GM04503 (cell line): ENCODE results near the gene ARHGEF16.

Experiments
- DNase-seq: peaks from one replicate; pipeline ENCODE4 v3.0.0-alpha.2; 2012; ENCODE audit warnings: low read depth

ARHGEF16 gene

DNA sequence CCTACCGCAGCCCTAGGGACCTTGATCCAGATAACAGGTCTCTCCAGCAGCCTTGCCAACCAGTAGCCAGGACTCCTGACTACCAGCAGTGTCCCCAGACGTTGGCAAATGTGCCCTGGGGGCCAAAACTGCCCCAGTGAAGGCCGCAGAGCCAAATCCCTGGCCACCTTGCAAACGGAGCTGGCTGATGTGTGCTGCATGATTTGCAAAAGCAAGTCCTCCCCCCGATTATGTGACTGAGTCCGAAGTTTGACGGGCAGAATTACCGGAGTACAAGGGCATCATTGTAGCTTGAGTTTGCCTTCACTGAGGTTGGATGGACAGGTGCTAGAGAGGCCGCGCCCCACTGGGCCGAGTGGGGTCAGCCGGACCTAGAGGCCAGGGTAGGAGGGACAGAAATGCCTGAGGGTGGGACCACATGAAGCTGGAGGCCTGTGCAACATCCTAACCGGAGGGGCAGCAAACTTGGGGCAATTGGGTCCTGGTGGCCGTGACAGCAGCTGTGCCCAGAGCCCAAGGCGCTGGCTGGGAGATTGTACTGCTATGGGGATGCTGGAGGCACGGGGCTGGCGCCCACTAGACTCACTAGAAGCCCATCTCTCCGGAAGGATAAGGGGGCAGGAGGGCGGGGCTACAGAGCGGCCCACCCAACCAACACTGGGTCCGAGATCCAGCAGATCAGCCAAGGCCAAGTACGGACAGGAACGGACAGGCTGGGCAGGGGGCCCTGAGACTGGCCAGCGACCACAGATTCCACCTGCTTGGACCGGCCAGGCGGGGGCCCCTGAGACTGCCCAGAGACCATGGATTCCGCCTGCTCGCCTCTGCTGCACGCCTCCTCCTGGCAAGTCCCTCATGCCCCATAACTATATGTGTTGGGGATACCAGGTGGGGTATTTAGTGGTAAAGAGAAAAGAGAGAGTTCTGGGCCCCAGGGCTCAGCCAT lies 2.8 kb downstream of the ARHGEF16 start:
- no peak for DNase-seq

DNA sequence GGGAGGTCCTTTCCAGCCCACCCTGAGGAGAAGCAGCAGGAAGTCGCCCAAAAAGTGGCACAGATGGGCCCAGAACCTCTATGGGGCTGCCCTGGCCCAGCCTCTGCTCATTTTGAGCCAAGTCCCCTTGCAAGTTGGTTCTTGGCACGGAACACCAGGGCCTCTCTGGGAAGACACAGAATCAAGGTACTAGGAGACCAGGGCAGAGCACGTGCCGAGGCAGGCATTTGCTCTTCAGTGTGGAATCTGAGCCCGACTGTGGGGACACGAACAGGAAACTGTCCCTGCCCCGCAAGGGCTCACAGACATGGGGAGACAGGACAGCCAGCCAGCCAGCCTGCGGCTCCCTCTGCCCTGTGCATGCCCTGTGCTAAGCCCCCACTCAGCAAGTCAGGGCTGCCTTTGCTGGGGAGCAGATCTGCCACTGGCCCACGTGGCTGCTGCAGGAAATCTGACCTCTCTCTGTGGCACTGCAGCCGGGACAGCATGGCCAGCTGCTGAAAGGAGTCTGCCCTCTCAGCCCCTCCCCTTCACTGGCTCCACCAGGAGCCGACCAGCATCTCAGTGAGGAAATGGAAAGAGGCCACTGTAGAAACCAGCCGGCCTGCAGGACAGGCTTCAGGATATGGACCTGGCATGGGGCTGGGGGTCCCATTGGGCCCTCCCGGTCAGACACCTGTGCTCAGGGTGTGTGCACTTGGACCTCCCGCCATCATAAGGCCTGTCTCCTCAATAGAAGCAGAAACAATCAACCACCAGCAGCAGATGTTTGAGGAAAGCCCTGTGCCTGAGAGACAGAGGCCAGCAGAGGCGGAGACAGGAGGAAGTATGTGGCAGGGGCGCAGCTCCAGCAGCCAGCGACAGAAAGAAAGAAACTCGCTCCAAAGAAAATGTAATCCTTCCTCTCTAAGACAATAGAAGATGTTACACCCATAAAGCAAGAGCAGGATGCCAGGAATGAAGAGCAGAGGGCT lies 3.7 kb downstream of the ARHGEF16 start:
- no peak for DNase-seq

DNA sequence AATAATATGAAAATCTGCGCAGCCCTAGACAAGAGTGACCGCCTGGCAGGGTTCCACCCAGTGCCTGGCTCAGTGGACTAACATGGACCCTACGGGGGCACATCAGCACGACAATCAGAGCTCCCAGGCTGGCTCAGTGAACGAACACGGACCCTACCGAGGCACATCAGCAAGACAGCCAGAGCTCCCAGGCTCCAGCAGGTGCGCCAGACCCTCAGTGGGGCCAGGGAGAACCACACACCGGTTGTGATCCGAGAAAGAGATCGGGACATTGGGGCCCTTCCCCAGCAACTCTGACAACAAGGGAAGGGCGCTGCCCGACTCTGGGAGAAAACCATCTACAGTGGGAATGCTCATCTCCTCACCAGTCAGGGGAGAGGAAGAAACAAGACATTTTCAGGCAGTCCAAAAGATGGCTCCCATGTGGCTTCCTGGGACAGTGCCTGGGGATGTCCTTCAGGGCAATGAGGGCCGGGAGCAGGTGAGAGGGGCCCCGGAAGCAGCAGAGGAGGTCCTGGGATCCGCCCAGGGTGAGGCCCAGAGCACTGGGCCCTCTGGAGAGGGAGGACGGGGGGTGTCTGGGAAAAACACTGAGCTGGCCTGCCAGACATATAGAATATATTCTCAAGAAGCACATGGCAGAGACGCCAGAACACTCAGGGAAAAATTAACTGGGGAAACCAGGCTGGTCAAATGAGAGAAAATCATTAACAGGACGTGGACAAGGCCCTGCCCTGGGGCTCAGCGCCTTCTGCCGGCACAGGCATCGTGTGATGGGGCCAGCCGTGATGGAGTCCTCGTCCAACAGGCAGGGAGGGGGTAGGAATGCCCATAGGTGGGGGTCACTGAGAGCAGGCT lies 4.8 kb downstream of the ARHGEF16 start:
- no peak for DNase-seq

DNA sequence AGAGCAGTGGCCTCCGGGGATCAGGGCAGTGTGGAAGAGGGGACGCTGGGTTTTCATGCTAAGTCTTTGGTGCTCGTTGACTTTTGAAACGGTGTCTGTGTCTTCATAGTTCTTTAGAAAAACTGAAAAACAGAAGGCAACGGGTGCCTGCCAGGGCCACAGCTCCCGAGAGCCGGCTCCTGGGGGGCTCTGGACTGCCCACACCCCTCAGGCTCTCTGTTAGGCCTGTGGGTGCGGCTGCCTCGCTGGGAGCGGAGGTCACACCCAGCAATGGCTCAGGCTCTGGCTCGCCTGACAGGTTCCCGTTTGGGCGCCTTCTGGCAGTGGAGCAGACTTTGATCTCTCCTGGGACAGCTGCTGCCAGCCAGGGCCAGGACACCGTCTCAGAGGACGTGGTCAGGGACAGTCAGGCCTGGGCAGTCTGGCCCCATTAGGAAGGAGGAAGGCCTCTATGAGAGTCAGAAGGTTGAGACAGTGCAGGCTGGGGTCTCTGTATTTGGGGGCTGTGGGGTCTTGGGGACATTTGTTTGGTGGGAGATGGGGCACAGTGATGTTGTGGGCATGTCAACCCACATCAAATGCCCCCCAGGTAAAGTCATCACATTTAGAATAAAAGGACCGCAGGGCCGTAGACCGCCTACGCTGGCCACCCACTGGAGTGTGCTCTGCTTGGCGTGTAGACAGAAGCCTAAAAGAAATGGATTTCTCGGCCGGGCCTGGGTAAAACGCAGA lies 5.6 kb downstream of the ARHGEF16 start:
- DNase-seq, result no peak

DNA sequence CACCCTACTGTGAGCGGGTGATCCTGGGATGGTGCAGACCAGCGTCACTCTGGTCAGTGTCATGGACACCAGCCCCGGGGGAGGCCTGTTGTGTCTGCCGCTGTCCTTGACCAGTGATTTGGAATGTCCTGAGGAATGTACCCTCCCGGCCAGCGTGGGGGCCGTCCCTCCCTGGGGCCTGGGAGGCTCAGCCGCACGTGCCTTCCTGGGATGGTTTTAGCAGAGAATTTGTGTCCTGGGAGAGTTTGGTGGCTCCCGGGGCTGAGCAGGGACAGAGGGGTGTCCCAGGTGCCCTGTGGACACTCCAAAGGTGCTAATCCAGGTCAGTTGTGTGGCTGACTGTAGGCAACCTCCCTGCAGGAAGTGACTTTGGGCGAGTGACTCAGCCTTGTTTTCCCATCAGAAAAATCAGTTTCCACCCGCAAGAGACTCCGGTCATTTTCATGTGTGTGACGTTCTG lies 6.2 kb downstream of the ARHGEF16 start:
- no peak for DNase-seq

DNA sequence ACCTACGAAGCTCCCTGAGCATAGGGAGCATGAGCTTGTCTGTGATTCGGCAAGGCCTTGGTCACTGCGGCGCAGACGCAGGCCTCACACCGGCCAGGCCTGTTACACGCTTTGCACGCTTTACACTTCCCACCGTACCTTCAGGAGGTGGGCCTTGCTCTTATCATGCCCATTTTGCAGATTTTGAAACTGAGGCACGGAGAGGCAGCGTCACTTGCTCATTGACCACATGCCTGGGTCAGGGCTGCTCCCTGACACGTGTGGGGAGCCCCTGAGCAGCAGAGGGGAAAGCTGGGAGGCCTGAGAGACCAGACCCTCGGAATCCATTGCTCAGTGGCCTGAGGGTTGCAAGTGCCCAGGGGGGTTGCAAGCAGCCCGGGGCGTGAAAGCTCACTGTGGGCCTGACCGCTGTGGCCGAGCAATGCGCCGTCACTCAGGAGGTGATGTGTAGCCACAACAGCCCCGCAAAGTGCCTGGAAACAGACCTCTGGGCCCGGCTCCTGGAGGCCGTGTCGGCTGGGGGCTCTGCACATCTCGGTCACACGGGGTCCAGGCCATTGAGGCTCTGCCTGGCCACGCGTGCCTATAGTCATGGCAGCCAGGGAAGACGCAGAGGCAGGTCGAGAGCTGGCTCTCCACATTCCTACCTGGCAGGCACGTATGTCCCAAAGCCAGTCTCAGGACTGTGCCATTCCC lies 6.9 kb downstream of the ARHGEF16 start:
- DNase-seq, result no peak

DNA sequence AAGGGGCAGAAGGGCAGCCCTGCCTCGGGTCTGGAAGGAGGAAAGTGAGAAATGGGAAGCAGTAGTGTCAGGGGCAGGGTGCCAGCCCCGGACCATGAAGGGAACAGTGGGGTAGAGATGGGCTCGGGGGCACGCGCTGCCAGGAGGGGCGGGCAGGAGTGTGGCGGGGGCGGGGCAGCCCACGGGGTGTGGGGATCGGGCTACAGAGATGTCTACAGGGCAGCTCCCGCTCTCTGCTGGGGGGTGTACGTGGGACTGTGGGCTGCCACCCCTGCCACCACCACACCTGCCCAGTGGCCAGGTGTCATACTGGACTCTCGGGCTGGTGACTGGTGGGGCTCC lies 7.4 kb downstream of the ARHGEF16 start:
- DNase-seq, result no peak

DNA sequence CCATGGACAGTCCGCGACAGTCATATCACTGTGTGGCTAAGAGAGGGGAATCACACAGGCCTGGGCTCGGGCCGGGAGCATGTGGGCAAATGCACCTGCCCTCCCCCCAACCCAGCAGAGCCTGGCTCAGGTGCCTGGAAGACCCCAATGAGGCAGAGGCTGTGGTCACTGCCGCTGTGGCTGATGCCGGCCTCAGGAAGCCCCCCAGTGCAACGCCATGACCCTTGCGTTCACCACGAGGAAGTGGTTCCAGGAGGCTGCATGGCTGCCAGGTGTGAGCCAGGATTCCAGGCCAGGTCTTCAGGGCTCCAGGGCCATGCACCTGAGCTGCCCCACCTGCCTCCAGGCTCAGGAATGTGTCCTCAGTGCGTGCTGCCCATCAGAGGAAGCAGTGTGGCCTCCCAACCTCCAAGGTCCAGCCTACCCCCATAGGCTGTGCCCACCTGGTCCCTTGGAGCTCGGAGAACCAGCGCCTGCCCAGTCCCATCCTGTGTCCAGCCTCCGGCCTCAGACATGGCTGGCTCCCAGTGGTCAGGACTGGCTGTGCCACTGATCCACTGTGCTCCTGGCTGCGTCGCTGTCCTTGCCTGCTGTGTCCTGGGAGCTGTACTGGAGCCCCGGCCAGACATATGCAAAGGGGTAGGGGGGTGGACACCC lies 8.0 kb downstream of the ARHGEF16 start:
- DNase-seq, result no peak

DNA sequence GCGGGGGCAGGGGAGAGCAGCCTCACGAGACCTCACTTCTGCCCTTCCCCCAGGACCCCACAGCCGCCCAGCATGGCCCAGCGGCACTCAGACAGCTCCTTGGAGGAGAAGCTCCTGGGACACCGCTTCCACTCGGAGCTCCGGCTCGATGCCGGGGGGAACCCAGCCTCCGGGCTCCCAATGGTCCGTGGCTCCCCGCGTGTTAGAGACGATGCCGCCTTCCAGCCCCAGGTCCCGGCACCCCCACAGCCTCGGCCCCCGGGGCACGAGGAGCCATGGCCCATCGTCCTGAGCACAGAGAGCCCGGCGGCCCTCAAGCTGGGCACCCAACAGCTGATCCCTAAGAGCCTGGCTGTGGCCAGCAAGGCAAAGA lies 8.5 kb downstream of the ARHGEF16 start:
- DNase-seq, result no peak

DNA sequence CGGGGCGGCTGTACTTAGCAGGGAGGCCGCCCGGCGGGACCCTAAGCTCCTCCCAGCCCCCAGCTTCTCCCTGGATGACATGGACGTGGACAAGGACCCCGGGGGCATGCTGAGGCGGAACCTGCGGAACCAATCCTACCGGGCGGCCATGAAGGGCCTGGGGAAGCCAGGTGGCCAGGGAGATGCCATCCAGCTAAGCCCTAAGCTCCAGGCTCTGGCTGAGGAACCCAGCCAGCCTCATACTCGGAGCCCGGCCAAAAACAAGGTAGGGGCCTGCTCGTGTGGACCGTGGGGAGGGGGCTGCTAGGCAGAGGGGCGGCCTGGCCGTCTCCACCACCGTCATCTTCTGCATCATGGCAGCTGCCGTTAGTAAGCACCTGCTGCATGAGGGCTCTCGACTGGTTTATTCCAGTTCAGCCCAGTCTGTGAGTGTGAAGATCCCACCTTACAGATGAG lies 9.0 kb downstream of the ARHGEF16 start:
- DNase-seq, result no peak

DNA sequence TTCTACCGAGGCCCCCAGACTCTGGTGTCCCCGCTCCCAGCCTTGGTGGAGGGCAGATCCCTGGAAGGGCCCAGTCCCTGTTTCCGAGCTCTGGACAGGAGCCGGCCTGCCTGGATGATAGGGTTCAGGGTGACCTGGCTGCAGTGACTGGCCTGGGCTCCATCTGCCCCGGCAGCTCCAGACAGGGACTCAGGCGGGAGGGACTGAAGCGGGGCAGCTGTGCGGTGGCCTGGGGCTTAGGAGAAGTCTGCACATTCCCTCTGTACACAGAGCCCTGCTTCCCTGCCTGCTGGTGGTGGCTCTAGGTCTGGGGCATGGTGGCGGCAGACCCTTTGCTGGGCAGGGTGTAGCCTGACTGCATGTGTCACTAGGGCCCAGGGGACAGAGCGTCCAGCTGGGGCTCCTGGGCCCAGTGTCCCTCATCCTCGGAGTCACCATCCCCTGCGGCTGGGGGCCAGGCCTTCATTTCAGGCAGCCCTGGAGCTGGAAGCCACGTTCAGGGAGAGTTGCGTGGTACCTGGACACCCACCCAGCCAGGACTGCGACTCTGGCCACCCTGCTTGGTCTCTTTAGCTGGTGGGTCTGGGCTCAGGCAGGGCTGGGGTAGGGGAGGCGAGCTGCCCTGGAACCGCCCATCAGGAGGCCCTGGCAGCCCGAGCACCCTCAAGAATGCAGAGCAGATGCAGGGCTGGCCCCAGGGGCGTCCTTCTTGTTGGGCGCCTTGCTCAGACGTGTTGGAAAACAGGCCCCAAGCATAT lies 9.6 kb downstream of the ARHGEF16 start:
- DNase-seq, result no peak

DNA sequence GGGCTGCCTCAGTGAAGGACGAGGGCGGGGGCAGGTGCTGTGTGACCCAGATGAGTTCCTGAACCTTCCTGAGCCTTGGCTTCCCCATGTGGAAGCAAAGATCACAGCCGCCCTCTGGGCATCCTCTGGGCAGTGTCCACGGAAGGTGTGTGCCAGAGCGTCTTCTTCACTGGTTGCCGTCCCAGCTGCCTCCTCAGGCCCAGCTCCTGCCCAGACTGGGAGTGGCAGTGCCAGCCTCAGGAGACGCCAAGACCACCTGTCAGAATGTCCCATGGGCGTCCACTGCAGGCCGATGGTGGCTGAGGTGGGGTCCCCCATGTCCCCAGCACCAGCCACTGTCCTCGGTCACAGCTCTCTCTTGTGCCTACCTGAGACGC lies 10.2 kb downstream of the ARHGEF16 start:
- no peak for DNase-seq

DNA sequence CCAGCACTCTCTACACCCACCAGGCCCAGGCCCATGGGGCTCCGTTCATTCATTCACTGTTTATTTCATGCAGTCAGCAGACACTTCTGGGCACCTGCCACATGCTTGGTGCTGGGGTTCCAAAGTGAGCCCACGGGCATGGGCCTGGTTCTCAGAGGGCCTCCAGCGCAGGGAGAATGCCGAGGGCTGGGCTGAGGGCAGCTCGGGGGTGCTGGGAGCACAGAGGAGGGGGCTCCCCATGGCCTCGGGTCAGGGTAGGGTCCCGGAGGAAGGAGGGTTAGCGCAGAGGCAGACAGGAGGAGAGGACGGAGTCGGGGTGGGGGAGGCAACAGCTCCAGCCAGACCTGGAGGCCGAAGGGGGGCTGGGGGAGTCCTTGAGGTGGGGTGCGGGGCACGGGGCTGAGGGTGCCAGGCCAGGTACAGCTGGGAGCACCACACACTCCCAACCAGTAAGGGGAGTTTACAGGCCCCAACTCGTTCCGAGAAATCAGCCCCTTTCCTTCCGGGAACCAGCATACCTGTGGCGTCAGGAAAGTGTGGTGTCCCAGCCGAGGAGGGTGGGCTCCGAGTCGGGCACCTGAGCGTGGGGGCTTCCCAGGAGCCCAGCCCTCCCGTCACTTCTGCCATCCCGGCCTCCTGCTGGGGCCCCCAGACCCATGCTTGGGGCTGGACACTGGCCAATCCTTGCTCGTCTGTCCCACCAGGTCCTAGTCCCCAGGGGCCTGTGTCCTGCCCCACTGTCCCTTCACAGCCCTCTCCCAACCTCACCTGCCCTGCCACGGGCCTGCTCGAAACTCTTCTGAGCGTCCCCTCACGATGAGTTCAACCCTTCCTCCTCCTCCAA lies 10.8 kb downstream of the ARHGEF16 start:
- DNase-seq, result no peak

DNA sequence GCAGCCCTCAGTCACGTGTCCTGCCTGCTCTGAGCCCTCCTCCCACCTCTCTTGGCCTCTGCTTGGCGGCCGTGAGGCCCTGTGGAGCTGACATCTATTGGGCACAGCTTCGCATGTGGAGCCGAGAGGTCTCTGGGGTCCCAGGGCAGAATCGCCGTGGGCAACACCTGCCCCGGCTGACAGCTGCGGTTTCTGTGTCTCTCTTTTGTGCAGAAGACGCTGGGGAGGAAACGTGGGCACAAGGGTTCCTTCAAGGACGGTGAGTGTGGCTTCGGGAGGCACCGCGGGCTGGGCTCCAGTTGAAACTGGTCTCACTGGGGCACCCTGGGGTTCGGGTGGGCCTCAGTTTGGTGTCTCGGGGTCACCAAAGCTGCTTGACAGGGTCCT lies 11.5 kb downstream of the ARHGEF16 start:
- no peak for DNase-seq

DNA sequence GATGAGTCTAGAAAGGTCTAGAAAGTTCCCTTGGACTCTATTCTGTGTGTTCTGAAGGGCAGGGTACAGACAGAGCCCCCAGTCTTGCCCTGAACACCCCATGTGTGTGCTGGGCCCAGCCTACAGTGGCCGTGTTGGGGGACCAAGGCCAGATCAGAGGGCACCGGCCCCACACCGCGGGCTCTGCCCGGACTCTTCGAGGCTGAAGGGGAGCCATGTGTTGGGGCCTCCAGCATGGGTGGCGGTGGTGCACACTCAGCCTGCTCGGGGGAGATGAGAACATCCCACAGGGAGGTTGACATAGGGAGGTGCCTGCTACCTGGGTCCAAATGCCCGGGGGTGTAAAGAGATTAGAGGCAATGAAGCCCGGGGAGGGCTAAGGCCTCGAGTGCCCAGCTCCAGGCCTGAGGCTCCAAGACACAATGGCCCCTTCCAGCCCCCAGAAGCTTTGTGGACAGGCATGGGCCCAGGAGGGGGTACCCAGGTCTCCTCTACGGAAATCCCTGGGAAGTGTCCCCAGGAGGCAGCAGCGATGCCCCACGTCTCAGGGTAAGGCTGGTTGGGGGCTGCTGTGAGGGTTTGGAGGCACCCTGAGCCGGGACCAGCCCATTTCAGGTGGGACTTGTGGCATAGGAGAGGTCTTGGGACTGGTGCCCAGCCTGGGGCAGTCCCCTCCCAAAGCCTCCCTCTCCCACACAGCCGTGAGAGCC lies 12.1 kb downstream of the ARHGEF16 start:
- DNase-seq, result no peak

DNA sequence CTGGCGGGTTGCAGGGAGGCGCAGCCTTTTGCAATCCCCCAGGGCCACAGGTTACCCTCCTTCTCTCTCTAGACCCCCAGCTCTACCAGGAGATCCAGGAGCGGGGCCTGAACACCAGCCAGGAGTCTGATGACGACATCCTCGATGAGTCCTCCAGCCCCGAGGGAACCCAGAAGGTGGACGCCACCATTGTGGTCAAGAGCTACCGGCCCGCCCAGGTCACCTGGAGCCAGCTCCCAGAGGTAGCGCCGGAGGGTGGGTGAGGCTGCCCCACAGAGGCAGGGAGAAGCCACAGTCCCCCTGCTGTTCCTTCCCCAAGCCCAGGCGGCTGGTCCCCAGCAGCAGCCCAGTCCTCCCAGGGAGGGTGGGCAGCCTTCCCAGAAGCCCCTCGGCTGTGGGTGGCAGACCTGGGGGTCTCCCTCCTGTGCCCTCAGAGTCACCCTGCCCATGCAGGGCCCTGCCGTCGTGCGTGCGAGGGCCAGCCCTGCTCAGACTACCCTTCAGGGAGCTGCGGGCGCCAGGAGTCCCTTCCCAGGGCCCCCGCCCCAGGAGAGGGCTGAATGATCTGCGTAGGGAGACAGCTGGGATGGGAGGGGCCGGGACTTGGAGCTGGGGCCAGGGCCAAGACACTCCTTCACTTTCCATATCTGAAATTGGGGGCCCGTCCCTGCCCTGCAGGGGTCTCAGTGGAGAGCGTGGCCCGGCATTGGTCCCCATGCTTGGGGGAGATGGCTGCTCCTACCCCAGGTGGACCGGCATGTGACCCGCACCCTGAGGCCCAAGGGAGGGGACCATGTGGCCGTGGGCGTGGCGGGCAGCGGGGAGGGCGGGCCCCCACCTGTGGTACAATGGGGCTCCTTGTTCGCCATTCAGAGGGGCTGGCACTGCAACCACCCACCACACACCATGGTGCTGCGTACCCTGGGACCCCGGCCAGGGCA lies 12.9 kb downstream of the ARHGEF16 start:
- DNase-seq, result no peak
